Progenitor cell of endocrine pancreas (in vitro differentiated cells): ENCODE measurements around the gene MXRA7. TPM values are rescaled to one million over a fixed set of nuclear protein-coding genes. Genes with fewer than 3 reads are reported as not detected.
"Not testable (repeated sequence)": the region's sequence is repeated elsewhere in the genome, so short reads cannot be mapped to it uniquely, and the experiment has no call there.

Source experiments
- DNase-seq: peaks from one replicate; pipeline ENCODE4 v3.0.0; 2021; ENCODE audit warnings: low spot score; ENCODE audit not compliant: unreplicated experiment
- H3K27ac Mint-ChIP-seq: 2 replicates; pipeline ENCODE4 v1.8.0; 2021; ENCODE audit warnings: mild to moderate bottlenecking, moderate library complexity, mixed read lengths
- H3K27me3 Mint-ChIP-seq: 2 replicates; pipeline ENCODE4 v1.8.0; 2021; ENCODE audit warnings: mixed read lengths
- H3K36me3 Mint-ChIP-seq: 2 replicates; pipeline ENCODE4 v1.8.0; 2022; ENCODE audit warnings: mixed read lengths; ENCODE audit not compliant: insufficient read depth
- H3K4me1 Mint-ChIP-seq: 2 replicates; pipeline ENCODE4 v1.8.0; 2021; ENCODE audit warnings: low read depth, mixed read lengths
- H3K4me3 Mint-ChIP-seq: 2 replicates; pipeline ENCODE4 v1.8.0; 2021; ENCODE audit warnings: low read depth, mild to moderate bottlenecking, moderate library complexity, mixed read lengths
- H3K9me3 Mint-ChIP-seq: 2 replicates; pipeline ENCODE4 v1.8.0; 2021; ENCODE audit warnings: low read depth, mixed read lengths
- total RNA-seq: library from RNA; stranded (reverse); gene quantifications from 2 replicates; pipeline ENCODE4 v1.2.1, GENCODE V29; 2021
- TF ChIP-seq, protein P1 (sequence below): fragments of 200-600 bp; sonication (generic); IDR thresholded peaks from one replicate; pipeline ENCODE4 v1.5.0; 2021; ENCODE audit warnings: antibody characterized with exemption, mild to moderate bottlenecking; ENCODE audit not compliant: unreplicated experiment

The MXRA7 gene
- total RNA-seq, 1 donor from 2014 or later = 94.9 TPM

DNA sequence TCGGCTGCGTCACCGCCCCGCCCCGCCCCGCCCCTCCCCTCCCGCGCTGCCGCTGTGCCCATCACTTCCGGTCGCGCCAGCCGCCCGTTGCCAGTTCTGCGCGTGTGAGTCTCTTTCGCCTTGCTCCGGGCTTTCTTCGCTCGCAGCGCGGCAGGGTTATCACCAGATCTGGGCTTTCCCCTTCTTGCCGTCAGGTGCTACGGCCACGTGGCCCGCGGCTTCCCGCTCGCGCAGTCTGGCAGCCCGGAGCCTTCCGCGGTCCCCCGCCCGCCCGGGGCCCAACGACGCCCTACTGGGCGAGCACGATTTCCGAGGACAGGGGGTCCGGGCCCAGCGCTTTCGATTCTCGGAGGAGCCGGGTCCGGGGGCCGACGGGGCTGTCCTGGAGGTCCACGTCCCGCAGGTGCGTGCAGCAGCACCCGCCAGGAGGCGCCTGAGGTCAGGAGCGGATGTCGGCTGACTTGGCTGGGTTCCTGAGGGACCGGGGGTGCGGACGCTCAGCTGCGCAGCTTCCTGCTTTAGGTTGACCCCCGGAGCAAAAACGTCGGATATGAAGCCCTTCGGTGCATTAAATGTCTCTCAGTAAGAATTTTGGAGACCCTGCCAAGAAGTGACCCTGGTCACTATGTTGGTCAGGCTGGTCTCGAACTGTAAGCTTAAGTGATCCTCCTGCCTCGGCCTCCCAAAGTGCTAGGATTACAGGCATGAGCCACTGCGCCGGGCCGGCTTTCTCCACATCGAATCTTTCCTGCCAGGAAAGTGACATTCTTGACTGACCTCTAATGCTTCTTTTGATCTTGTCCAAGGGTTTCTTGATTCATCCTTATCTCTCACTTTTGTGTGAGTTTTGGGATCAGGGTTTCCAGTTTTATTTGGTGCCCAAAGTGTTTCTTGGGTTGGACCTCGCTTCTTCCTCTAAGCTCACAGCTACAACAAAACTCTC is 16.3 kb upstream of the MXRA7 start, which contains the start of gene METTL23:
TSS of gene METTL23 (plus strand) at position 64 of the 943 bp plus-strand sequence. CDS start 2,872 bp downstream, outside the sequence.
- Mint-ChIP-seq H3K4me1 (peaks cover 14% of the 10 kb centered on the region), H3K36me3 (peaks cover 7% of the 10 kb centered on the region), H3K9me3 (no peaks in the 10 kb centered on the region), H3K27ac (peak within 1 kb of the TSS; percentile 98), H3K4me3 (peak within 1 kb of the TSS; percentile 95), H3K27me3 (no peaks in the 10 kb centered on the region)
- DNase-seq = peak; percentile 70
- TF ChIP-seq, protein P1, sequence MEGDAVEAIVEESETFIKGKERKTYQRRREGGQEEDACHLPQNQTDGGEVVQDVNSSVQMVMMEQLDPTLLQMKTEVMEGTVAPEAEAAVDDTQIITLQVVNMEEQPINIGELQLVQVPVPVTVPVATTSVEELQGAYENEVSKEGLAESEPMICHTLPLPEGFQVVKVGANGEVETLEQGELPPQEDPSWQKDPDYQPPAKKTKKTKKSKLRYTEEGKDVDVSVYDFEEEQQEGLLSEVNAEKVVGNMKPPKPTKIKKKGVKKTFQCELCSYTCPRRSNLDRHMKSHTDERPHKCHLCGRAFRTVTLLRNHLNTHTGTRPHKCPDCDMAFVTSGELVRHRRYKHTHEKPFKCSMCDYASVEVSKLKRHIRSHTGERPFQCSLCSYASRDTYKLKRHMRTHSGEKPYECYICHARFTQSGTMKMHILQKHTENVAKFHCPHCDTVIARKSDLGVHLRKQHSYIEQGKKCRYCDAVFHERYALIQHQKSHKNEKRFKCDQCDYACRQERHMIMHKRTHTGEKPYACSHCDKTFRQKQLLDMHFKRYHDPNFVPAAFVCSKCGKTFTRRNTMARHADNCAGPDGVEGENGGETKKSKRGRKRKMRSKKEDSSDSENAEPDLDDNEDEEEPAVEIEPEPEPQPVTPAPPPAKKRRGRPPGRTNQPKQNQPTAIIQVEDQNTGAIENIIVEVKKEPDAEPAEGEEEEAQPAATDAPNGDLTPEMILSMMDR = peak; percentile 76

DNA sequence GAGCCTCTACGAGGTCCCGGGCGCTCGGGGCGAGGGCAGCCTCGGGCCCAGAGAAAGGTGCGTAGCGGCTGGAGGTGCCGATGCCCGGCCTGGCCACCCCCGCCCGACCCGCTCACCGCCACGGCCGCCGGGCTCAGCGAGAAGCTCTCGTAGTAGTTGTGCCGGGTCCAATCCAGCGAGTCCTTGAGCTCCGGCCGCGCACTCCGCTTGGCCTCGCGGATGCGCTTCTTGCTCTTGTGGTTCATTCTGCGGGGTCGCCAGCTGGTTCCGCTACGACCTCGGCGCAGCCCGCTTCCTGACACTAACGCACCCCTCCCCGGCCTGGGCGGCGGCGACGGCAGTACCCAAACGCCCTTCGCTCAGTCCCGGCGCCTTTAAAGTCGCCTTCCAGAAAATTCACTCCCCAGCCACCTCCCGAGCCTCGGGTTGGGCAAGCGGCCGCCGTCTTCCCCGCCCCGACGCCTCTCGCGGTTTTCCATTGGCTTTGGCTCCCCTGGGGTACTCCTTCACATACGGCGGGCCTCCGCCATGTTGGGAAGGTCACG is 15.5 kb upstream of the MXRA7 start, which contains the start of gene JMJD6:
TSS of gene JMJD6 (minus strand) at position 376 of the 545 bp plus-strand sequence. CDS start at position 245, 131 bp downstream.
- peak; percentile 83 for DNase-seq
- Mint-ChIP-seq H3K27ac (peak within 1 kb of the TSS; percentile 98), H3K9me3 (no peaks in the 10 kb centered on the region), H3K4me1 (peaks cover 14% of the 10 kb centered on the region), H3K4me3 (peak within 1 kb of the TSS; percentile 95), H3K36me3 (peaks cover 14% of the 10 kb centered on the region), H3K27me3 (no peaks in the 10 kb centered on the region)
- TF ChIP-seq, protein P1 = no peak

DNA sequence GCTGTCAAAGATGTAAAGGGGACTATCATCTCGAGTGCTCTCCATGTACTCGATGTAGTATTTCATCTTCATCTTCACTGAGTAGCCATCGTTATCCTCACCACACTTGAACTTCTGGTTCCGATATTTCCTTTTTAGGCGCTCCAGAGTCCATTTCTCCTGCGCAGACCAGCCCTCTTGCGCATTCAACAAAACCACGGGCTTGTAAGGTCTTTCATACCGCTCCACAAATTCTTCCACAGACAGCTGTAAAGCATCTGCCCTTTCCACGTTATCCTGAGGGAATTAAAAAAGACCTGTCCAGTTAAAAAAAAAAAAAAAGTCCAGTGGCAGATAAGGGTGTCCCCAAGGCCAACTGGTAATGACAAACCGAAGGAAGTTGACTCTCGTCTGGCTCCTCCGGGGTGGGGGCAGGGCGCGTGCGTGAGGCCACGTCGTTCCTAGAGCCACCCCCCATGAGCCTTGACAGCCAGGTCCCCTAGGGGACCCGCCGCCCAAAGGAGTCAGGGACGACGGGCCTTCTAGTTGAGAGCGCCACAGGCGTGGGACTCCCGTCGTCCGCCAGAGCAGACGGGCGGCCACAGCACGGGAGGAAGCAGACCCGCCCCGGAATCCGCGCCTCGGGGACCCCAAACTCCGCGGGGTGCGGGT is 14.9 kb upstream of the MXRA7 start:
- TF ChIP-seq, protein P1 = no peak
- peak overlapping the region; percentile 97 for H3K27ac Mint-ChIP-seq
- H3K4me3 Mint-ChIP-seq = peak overlapping the region; percentile 95
- no peak for DNase-seq
- peaks cover 14% of the 10 kb centered on the region for H3K4me1 Mint-ChIP-seq
- H3K27me3 Mint-ChIP-seq = no peaks in the 10 kb centered on the region
- peaks cover 18% of the 10 kb centered on the region for H3K36me3 Mint-ChIP-seq
- no peaks in the 10 kb centered on the region for H3K9me3 Mint-ChIP-seq

DNA sequence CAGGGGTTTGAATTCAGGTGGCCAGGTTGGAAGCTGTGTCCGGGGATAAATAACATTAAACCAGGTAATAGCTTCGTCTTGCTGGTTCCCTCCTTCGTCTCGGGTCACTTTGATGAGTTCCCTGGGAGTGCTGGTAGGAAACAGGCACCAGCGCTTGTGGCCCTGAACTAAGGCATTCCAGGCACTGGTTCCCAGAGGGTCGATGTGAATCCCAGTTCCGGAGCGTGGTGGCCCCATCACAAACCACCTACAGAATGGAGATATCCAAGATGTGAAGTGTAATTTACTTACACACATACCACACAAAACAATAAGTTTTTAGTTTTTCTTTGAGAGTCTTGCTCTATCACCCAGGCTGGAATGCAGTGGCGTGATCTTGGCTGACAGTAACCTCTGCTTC is 13.0 kb upstream of the MXRA7 start:
- no peak overlapping the region for H3K4me3 Mint-ChIP-seq
- peaks cover 22% of the 10 kb centered on the region for H3K36me3 Mint-ChIP-seq
- H3K9me3 Mint-ChIP-seq = no peaks in the 10 kb centered on the region
- H3K27ac Mint-ChIP-seq = no peak overlapping the region
- no peak for DNase-seq
- TF ChIP-seq, protein P1 = no peak
- no peaks in the 10 kb centered on the region for H3K27me3 Mint-ChIP-seq
- H3K4me1 Mint-ChIP-seq = peaks cover 13% of the 10 kb centered on the region

DNA sequence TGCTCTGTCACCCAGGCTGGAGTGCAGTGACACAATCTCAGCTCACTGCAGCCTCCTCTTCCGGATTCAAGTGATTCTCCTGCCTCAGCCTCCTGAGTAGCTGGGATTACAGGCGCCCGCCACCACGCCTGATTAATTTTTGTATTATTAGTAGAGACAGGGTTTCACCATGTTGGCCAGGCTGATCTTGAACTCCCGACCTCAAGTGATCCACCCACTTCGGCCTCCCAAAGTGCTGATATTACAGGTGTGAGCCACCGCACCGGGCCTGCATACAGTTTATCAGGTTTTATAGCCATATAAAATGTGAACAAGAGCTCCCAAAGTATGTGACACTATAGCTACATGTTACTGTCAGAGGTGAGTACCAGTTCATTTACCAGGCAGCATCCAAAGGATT is 12.2 kb upstream of the MXRA7 start:
- H3K27ac Mint-ChIP-seq, H3K9me3 Mint-ChIP-seq, DNase-seq, H3K27me3 Mint-ChIP-seq, H3K4me3 Mint-ChIP-seq: not testable (repeated sequence)
- peaks cover 26% of the 10 kb centered on the region for H3K36me3 Mint-ChIP-seq
- H3K4me1 Mint-ChIP-seq = peaks cover 13% of the 10 kb centered on the region
